ENCODE measurements around the gene UST.

Gene UST

GRCh38 chr6:149079911-149080491, 333.2 kb downstream of the UST start:
- H3F3A ChIP-seq (ENCODE audit: control insufficient read depth, insufficient read depth) = 0 out of 2 replicates have a peak, but pooled peaks cover 6% of the 10 kb centered on the region
- no peak overlapping the region for H3K4me2 ChIP-seq (ENCODE audit: low read length)
- peaks cover 23% of the 10 kb centered on the region for H3K27me3 ChIP-seq (ENCODE audit: control insufficient read depth, low read length)
- no peaks in the 10 kb centered on the region for H3K79me2 ChIP-seq (ENCODE audit: control insufficient read depth, low read length)
- TF ChIP-seq CTCF (IDR thresholded peaks at IDR 0.05; ENCODE audit: low read depth, low read length, poor library complexity, severe bottlenecking) (no peak), EZH2phosphoT487 (IDR thresholded peaks at IDR 0.05; ENCODE audit: borderline replicate concordance, low read length) (no peak)
- no peak overlapping the region for H3K4me3 ChIP-seq (ENCODE audit: low read length)
- no peak overlapping the region for H3K27ac ChIP-seq (ENCODE audit: low read depth, low read length)
- peaks cover 35% of the 10 kb centered on the region for H3K4me1 ChIP-seq (ENCODE audit: control insufficient read depth, low read length)
- no peaks in the 10 kb centered on the region for H3K9me3 ChIP-seq (ENCODE audit: control insufficient read depth, insufficient read depth, low read length)
- H4K20me1 ChIP-seq (ENCODE audit: control insufficient read depth, insufficient read depth, low read depth, low read length) = no peaks in the 10 kb centered on the region
- H3K9me2 ChIP-seq (replicated peaks; ENCODE audit: control insufficient read depth, low read length) = no peaks in the 10 kb centered on the region
- no peaks in the 10 kb centered on the region for H3K36me3 ChIP-seq (ENCODE audit: control insufficient read depth, low read length)

- no peak overlapping the region for H3K4me3 ChIP-seq (ENCODE audit: low read length)
- no peaks in the 10 kb centered on the region for H3K36me3 ChIP-seq (ENCODE audit: control insufficient read depth, low read length)
- H3K4me1 ChIP-seq (ENCODE audit: control insufficient read depth, low read length) = peaks cover 30% of the 10 kb centered on the region
- no peak for TF ChIP-seq CTCF (IDR thresholded peaks at IDR 0.05; ENCODE audit: low read depth, low read length, poor library complexity, severe bottlenecking)
- no peak for TF ChIP-seq EZH2phosphoT487 (IDR thresholded peaks at IDR 0.05; ENCODE audit: borderline replicate concordance, low read length)
- no peak overlapping the region for H3K27ac ChIP-seq (ENCODE audit: low read depth, low read length)
- no peaks in the 10 kb centered on the region for H3K9me3 ChIP-seq (ENCODE audit: control insufficient read depth, insufficient read depth, low read length)
- H3K27me3 ChIP-seq (ENCODE audit: control insufficient read depth, low read length) = peaks cover 28% of the 10 kb centered on the region
- 0 out of 2 replicates have a peak, but pooled peaks cover 6% of the 10 kb centered on the region for H3F3A ChIP-seq (ENCODE audit: control insufficient read depth, insufficient read depth)
- H3K9me2 ChIP-seq (replicated peaks; ENCODE audit: control insufficient read depth, low read length) = no peaks in the 10 kb centered on the region
- H4K20me1 ChIP-seq (ENCODE audit: control insufficient read depth, insufficient read depth, low read depth, low read length) = no peaks in the 10 kb centered on the region
- no peak overlapping the region for H3K4me2 ChIP-seq (ENCODE audit: low read length)
- no peaks in the 10 kb centered on the region for H3K79me2 ChIP-seq (ENCODE audit: control insufficient read depth, low read length)
These were observed 333.7 kb downstream of the UST start for GRCh38 chr6:149080511-149080910.

- H3K27ac ChIP-seq (ENCODE audit: low read depth, low read length) = no peak overlapping the region
- H3F3A ChIP-seq (ENCODE audit: control insufficient read depth, insufficient read depth) = 0 out of 2 replicates have a peak, but pooled peaks cover 3% of the 10 kb centered on the region
- no peaks in the 10 kb centered on the region for H3K9me3 ChIP-seq (ENCODE audit: control insufficient read depth, insufficient read depth, low read length)
- no peaks in the 10 kb centered on the region for H4K20me1 ChIP-seq (ENCODE audit: control insufficient read depth, insufficient read depth, low read depth, low read length)
- TF ChIP-seq CTCF (IDR thresholded peaks at IDR 0.05; ENCODE audit: low read depth, low read length, poor library complexity, severe bottlenecking) (no peak), EZH2phosphoT487 (IDR thresholded peaks at IDR 0.05; ENCODE audit: borderline replicate concordance, low read length) (no peak)
- peaks cover 23% of the 10 kb centered on the region for H3K4me1 ChIP-seq (ENCODE audit: control insufficient read depth, low read length)
- H3K36me3 ChIP-seq (ENCODE audit: control insufficient read depth, low read length) = no peaks in the 10 kb centered on the region
- peaks cover 30% of the 10 kb centered on the region for H3K27me3 ChIP-seq (ENCODE audit: control insufficient read depth, low read length)
- no peaks in the 10 kb centered on the region for H3K9me2 ChIP-seq (replicated peaks; ENCODE audit: control insufficient read depth, low read length)
- no peak overlapping the region; the same call in 1 of the 2 replicates for H3K4me2 ChIP-seq (ENCODE audit: low read length)
- no peak overlapping the region for H3K4me3 ChIP-seq (ENCODE audit: low read length)
- no peaks in the 10 kb centered on the region for H3K79me2 ChIP-seq (ENCODE audit: control insufficient read depth, low read length)
These were observed 334.5 kb downstream of the UST start for GRCh38 chr6:149081281-149081680.
